Liver (tissue), 9 donors: Measurements from ENCODE around the gene DDIT4. TPM values are rescaled to one million over a fixed set of nuclear protein-coding genes. Genes with fewer than 3 reads are reported as not detected.

Experiments
- DNase-seq: peaks from one replicate; pipeline ENCODE4 v3.0.0-alpha.2; 2017; ENCODE audit warnings: low spot score
- H3K27ac ChIP-seq, 2 donors: one replicate each; pipeline ENCODE4 v1.7.0; 2013; ENCODE audit warnings: inconsistent platforms in 2 of 2, low read length in 2 of 2, control low read depth in 1 of 2, low read depth in 1 of 2, mild to moderate bottlenecking in 1 of 2
- H3K27me3 ChIP-seq, 4 donors: one replicate each; pipeline versions ENCODE4 v1.6.1 to v1.7.0; 2013; ENCODE audit warnings: low read length in 3 of 4, inconsistent platforms in 1 of 4, mild to moderate bottlenecking in 1 of 4, moderate library complexity in 1 of 4; ENCODE audit not compliant: control insufficient read depth in 4 of 4, insufficient read depth in 4 of 4
- H3K36me3 ChIP-seq, 4 donors: one replicate each; pipeline versions ENCODE4 v1.6.1 to v1.7.0; 2013; ENCODE audit warnings: low read length in 3 of 4, mild to moderate bottlenecking in 3 of 4, low read depth in 1 of 4, moderate library complexity in 1 of 4; ENCODE audit not compliant: control insufficient read depth in 4 of 4, insufficient read depth in 3 of 4
- H3K4me1 ChIP-seq, 4 donors: one replicate each; pipeline versions ENCODE4 v1.6.1 to v1.7.0; 2013; ENCODE audit warnings: low read length in 3 of 4, mild to moderate bottlenecking in 3 of 4, moderate library complexity in 1 of 4; ENCODE audit not compliant: control insufficient read depth in 4 of 4, insufficient read depth in 4 of 4
- H3K4me3 ChIP-seq, 3 donors: one replicate each; pipeline versions ENCODE4 v1.6.1 to v1.7.0; 2013; ENCODE audit warnings: low read length in 3 of 3, control low read depth in 1 of 3, low read depth in 1 of 3, mild to moderate bottlenecking in 1 of 3
- H3K9ac ChIP-seq, 2 donors: one replicate each; pipeline ENCODE4 v1.7.0; 2013; ENCODE audit warnings: low read length in 2 of 2, mild to moderate bottlenecking in 2 of 2, moderate library complexity in 2 of 2, control low read depth in 1 of 2, low read depth in 1 of 2
- H3K9me3 ChIP-seq, 4 donors: one replicate each; pipeline versions ENCODE4 v1.6.1 to v1.7.0; 2013; ENCODE audit warnings: low read length in 3 of 4; ENCODE audit not compliant: control insufficient read depth in 4 of 4
- CTCF ChIP-seq: fragments of 150-350 bp; IDR thresholded peaks from 2 replicates; pipeline ENCODE4 v1.5.1; 2017; ENCODE audit warnings: improper control_type of control experiment, low read depth, low read length; ENCODE audit not compliant: missing input control
- FOXA1 ChIP-seq: IDR thresholded peaks from 2 replicates; pipeline ENCODE4 v1.6.1; 2016; ENCODE audit warnings: antibody characterized with exemption
- GABPA ChIP-seq, 2 donors: IDR thresholded peaks in 1 of 2; conservative IDR thresholded peaks in 1 of 2; 2 replicates each; pipeline ENCODE4 v1.6.1; 2016; ENCODE audit warnings: antibody characterized with exemption in 2 of 2, mild to moderate bottlenecking in 1 of 2, moderate library complexity in 1 of 2
- HNF4A ChIP-seq, 2 donors: conservative IDR thresholded peaks; 2 replicates each; pipeline ENCODE4 v1.6.1; 2016; ENCODE audit warnings: antibody characterized with exemption in 2 of 2, mild to moderate bottlenecking in 2 of 2
- JUND ChIP-seq, 2 donors: IDR thresholded peaks; 2 replicates each; pipeline ENCODE4 v1.6.1; 2016; ENCODE audit warnings: antibody characterized with exemption in 2 of 2
- NR2F2 ChIP-seq: IDR thresholded peaks from 2 replicates; pipeline ENCODE4 v1.6.1; 2016; ENCODE audit warnings: antibody characterized with exemption
- REST ChIP-seq: IDR thresholded peaks from 2 replicates; pipeline ENCODE4 v1.6.1; 2016; ENCODE audit warnings: antibody characterized with exemption, mild to moderate bottlenecking
- RXRA ChIP-seq, 2 donors: IDR thresholded peaks; 2 replicates each; pipeline ENCODE4 v1.6.1; 2017 to 2018; ENCODE audit warnings: antibody characterized with exemption in 2 of 2, mild to moderate bottlenecking in 1 of 2
- YY1 ChIP-seq: IDR thresholded peaks from 2 replicates; pipeline ENCODE4 v1.6.1; 2016; ENCODE audit warnings: antibody characterized with exemption, mild to moderate bottlenecking
- WGBS: extraction: QIAGEN DNeasy Blood & Tissue Kit; methylation state at CpG from one replicate; pipeline ENCODE4 v1.1.7; 2013; 5-methylcytosine and 5-hydroxymethylcytosine counted together
- polyA plus RNA-seq, 2 donors: library from polyadenylated mRNA; stranded (reverse) in 1 of 2; unstranded in 1 of 2; fragments of 200-250 nt in 1 of 2; fragments of >200 nt in 1 of 2; fragmentation: Nextera tagmentation in 1 of 2; extraction: Ambion mirVana in 1 of 2; gene quantifications; one replicate each; pipeline versions ENCODE4 v1.2.1 to v1.2.3, GENCODE V29; 2013 to 2015
- total RNA-seq, 2 donors: library from RNA; depleted of rRNA; stranded (reverse); fragments of >200 nt; gene quantifications; one replicate each; pipeline ENCODE4 v1.2.3, GENCODE V29; 2014
- TF ChIP-seq, protein P1 (sequence below): IDR thresholded peaks from 2 replicates; pipeline ENCODE4 v1.6.1; 2016; ENCODE audit warnings: antibody characterized with exemption
- TF ChIP-seq, protein P2 (sequence below): IDR thresholded peaks from 2 replicates; pipeline ENCODE4 v1.6.1; 2016; ENCODE audit warnings: antibody characterized with exemption
- donor health status: healthy.
- donor health status: healthy.
- donor health status: healthy.
- donor health status: healthy.
- donor health status: healthy.

The DDIT4 gene
- total and polyA plus RNA-seq, 4 donors: 18.4 to 69.0 (median 43.7) TPM

DNA sequence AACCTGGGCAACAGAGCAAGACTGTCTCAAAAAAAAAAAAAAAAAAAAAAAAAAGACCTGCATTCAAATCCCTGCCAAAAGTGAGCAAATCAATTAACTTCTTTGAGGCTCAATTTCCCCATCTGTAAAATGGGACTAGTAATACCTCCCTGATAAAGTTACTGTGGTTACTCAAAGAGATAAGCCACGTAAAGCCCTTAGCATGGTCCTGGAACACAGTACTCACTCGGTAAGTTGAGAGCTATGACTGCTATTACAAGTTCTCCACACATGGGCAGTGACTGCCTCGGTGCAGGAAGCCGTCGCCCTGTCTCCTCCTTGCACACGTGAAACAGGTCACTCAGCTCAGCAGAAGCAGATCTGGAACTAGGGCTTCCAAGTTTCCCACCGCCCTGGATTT, 37.9 kb downstream of the DDIT4 start:
- DNase-seq: no peak
- 96% methylated on average over 7 of the region's 7 CpGs for WGBS

DNA sequence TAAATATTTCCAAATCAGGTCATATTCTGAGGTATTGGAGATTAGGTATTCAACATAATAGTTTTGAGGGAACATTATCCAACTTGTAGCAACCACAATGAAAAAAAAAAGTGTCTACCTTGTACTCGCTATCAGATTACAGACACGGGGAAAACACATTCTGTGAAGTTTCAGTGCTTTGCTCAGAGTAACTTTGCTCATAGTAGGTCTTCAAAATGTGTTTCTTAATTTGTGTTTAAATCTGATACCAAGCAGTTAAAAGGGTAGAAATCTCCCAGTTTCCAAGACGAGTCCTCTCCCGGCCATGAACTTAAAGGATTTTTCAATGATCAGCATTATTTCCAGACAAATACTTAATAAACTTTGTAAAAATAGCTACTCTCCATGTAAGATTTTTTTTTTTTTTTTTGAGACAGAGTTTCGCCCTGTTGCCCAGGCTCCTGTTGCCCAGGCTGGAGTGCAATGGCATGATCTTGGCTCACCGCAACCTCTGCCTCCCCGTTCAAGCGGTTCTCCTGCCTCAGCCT, 39.2 kb downstream of the DDIT4 start:
- H3K9ac ChIP-seq: no peak overlapping the region
- WGBS: 91% methylated on average over 8 of the region's 8 CpGs
- H3K4me1 ChIP-seq: peaks cover 23 to 41% (median 35%) of the 10 kb centered on the region in 4 donors
- H3K9me3 ChIP-seq: no peaks in the 10 kb centered on the region
- no peak overlapping the region for H3K4me3 ChIP-seq
- H3K27me3 ChIP-seq: no peaks in the 10 kb centered on the region
- H3K36me3 ChIP-seq: no peaks in the 10 kb centered on the region
- no peak overlapping the region for H3K27ac ChIP-seq
- TF ChIP-seq, protein P1, sequence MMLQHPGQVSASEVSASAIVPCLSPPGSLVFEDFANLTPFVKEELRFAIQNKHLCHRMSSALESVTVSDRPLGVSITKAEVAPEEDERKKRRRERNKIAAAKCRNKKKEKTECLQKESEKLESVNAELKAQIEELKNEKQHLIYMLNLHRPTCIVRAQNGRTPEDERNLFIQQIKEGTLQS: no peak
- no peak for TF ChIP-seq YY1
- no peak for TF ChIP-seq RXRA (IDR thresholded peaks at IDR 0.05)
- DNase-seq: no peak

More for the DNA sequence above, 37.9 kb downstream of the DDIT4 start:
- Histone ChIP-seq H3K4me3 (no peak overlapping the region), H3K9ac (no peak overlapping the region), H3K4me1 (peaks cover 21 to 36% (median 29%) of the 10 kb centered on the region in 4 donors), H3K9me3 (no peaks in the 10 kb centered on the region), H3K27ac (no peak overlapping the region), H3K36me3 (no peaks in the 10 kb centered on the region), H3K27me3 (no peaks in the 10 kb centered on the region)
- TF ChIP-seq JUND (IDR thresholded peaks at IDR 0.05): no peak

GRCh38 chr10:72314263-72314662, 40.5 kb downstream of the DDIT4 start:
- no peak overlapping the region for H3K9ac ChIP-seq
- no peaks in the 10 kb centered on the region for H3K36me3 ChIP-seq
- no peak overlapping the region for H3K4me3 ChIP-seq
- no peak overlapping the region for H3K27ac ChIP-seq
- WGBS: 92% methylated on average over 7 of the region's 7 CpGs
- TF ChIP-seq REST: no peak
- TF ChIP-seq NR2F2: no peak
- TF ChIP-seq HNF4A (conservative IDR thresholded peaks at IDR 0.05): no peak
- TF ChIP-seq FOXA1: no peak
- no peak for TF ChIP-seq CTCF
- TF ChIP-seq, protein P1: no peak
- no peak for TF ChIP-seq GABPA (IDR thresholded peaks at IDR 0.05 in 1 of 2, conservative IDR thresholded peaks at IDR 0.05 in 1 of 2)
- TF ChIP-seq, protein P2, sequence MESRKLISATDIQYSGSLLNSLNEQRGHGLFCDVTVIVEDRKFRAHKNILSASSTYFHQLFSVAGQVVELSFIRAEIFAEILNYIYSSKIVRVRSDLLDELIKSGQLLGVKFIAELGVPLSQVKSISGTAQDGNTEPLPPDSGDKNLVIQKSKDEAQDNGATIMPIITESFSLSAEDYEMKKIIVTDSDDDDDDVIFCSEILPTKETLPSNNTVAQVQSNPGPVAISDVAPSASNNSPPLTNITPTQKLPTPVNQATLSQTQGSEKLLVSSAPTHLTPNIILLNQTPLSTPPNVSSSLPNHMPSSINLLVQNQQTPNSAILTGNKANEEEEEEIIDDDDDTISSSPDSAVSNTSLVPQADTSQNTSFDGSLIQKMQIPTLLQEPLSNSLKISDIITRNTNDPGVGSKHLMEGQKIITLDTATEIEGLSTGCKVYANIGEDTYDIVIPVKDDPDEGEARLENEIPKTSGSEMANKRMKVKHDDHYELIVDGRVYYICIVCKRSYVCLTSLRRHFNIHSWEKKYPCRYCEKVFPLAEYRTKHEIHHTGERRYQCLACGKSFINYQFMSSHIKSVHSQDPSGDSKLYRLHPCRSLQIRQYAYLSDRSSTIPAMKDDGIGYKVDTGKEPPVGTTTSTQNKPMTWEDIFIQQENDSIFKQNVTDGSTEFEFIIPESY: no peak
- TF ChIP-seq YY1: no peak
- no peak for DNase-seq
- H3K27me3 ChIP-seq: no peaks in the 10 kb centered on the region
- H3K9me3 ChIP-seq: no peaks in the 10 kb centered on the region
- peaks cover 21 to 44% (median 38%) of the 10 kb centered on the region in 4 donors for H3K4me1 ChIP-seq
